SK-N-SH (cell line): ENCODE measurements around the gene RAPGEF4.

ENCODE experiments used
- CHD2 ChIP-seq: fragments of 150-350 bp; IDR thresholded peaks from 2 replicates; pipeline ENCODE4 v1.6.1; 2018; ENCODE audit warnings: low read length; ENCODE audit not compliant: partially characterized antibody
- MAX ChIP-seq: IDR thresholded peaks from 2 replicates; pipeline ENCODE4 v1.4.0; 2012; ENCODE audit warnings: low read depth
- POLR2AphosphoS5 ChIP-seq: IDR thresholded peaks from 2 replicates; pipeline ENCODE4 v1.6.1; 2012; ENCODE audit warnings: low read depth, low read length
- RCOR1 ChIP-seq: fragments of 150-350 bp; IDR thresholded peaks from 2 replicates; pipeline ENCODE4 v1.6.1; 2017; ENCODE audit warnings: antibody characterized with exemption, low read length
- REST ChIP-seq: IDR thresholded peaks from 2 replicates; pipeline ENCODE4 v1.6.1; 2012; ENCODE audit warnings: mild to moderate bottlenecking, low read depth, low read length, moderate library complexity
- TAF1 ChIP-seq: IDR thresholded peaks from 2 replicates; pipeline ENCODE4 v1.6.1; 2012; ENCODE audit warnings: low read depth, mild to moderate bottlenecking, low read length, moderate library complexity, borderline replicate concordance
- USF2 ChIP-seq: fragments of 150-350 bp; IDR thresholded peaks from 2 replicates; pipeline ENCODE4 v1.6.1; 2017; ENCODE audit warnings: antibody characterized with exemption, low read length, low read depth, borderline replicate concordance
- TF ChIP-seq, protein P1 (sequence below): fragments of 200-600 bp; sonication (generic); IDR thresholded peaks from 2 replicates; pipeline ENCODE4 v1.6.1; 2017; ENCODE audit warnings: antibody characterized with exemption, mild to moderate bottlenecking, moderate library complexity

- TF ChIP-seq REST (no peak), POLR2AphosphoS5 (no peak), USF2 (no peak), TAF1 (no peak), CHD2 (no peak), RCOR1 (no peak), MAX (no peak)
- TF ChIP-seq, protein P1, sequence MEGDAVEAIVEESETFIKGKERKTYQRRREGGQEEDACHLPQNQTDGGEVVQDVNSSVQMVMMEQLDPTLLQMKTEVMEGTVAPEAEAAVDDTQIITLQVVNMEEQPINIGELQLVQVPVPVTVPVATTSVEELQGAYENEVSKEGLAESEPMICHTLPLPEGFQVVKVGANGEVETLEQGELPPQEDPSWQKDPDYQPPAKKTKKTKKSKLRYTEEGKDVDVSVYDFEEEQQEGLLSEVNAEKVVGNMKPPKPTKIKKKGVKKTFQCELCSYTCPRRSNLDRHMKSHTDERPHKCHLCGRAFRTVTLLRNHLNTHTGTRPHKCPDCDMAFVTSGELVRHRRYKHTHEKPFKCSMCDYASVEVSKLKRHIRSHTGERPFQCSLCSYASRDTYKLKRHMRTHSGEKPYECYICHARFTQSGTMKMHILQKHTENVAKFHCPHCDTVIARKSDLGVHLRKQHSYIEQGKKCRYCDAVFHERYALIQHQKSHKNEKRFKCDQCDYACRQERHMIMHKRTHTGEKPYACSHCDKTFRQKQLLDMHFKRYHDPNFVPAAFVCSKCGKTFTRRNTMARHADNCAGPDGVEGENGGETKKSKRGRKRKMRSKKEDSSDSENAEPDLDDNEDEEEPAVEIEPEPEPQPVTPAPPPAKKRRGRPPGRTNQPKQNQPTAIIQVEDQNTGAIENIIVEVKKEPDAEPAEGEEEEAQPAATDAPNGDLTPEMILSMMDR, result no peak
These were observed 351.6 kb downstream of the RAPGEF4 start for GRCh38 chr2:173087214-173087581.
